Measurements from ENCODE around the gene KATNAL1.

Gene KATNAL1

DNA sequence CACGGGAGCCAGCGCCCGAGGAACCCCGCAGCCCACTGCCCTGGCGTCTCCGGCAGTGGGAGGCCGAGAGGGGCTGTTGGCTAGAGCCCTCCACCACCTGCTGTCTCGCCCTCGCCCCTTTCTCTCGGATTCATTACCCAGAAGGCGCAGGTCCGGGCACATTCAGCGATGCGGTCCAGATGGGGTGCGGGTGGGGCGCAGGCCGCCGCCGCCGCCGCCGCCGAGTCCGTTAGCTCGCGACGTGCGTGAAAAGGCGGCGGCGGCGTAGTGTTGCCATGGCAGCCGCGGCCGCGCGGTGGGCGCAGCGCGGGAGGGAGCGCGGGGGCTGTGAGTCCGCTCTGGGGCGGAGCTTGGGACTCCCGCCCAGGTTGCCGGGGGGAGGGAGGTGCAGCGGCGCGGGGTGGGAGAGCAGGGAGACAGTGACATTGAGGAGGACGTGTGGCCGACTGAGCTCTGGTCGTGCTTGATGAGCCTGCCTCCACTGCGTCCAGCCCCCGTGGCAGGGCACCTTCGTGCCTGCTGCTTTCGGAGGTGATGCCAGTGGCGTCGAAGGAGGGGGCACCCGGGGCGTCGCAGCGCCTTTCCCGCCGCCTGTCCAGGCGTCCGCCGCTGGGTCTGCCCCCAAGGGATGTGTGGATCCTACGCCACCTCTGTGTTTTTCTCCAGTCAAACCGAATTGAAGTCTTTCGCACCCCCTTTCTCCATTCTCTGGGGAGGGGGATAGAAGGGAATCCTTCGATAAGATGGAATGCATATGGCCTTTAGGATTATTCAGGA lies at the start of gene KATNAL1:
TSS of gene KATNAL1 (minus strand) at position 358 of the 777 bp plus-strand sequence. CDS start 23,774 bp downstream, outside the sequence.
- no peak for DNase-seq (ENCODE audit: low read depth)

DNA sequence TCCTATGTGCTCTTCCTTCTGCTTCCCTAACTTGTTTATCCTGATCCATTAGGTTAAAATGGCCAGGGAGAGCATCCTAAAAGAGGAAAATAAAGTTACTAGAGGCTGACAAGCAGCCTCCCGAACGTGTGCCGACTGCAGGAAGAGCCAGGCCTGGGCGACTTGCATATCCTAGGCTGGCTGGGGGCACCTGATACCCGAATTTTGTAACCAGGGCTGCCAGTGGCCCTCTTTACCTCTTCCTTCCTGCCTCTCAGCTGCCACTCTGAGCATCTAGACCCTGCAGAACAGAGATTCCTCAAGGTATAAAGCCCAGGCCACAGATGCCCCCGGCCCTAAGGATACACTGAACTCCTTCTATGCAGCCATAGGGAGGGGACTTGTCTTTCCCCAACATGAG lies 48.5 kb upstream of the KATNAL1 start:
- DNase-seq (ENCODE audit: low read depth), result no peak

DNA sequence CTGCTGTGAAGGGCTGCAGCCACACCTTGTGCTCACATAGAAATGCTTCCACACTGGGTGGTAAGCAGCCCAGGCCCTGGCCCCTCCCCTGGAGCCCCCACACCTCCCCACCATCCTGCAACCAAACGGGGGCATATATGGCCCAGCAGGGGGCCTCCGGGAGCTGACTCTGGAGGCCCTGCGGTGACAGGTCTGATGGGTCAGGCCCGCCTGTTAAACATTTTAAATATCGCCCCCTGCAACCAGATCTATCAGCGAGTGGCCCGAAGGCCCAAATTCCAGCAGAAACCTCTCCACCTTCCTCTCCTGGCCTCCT lies 48.0 kb upstream of the KATNAL1 start:
- no peak for DNase-seq (ENCODE audit: low read depth)

DNA sequence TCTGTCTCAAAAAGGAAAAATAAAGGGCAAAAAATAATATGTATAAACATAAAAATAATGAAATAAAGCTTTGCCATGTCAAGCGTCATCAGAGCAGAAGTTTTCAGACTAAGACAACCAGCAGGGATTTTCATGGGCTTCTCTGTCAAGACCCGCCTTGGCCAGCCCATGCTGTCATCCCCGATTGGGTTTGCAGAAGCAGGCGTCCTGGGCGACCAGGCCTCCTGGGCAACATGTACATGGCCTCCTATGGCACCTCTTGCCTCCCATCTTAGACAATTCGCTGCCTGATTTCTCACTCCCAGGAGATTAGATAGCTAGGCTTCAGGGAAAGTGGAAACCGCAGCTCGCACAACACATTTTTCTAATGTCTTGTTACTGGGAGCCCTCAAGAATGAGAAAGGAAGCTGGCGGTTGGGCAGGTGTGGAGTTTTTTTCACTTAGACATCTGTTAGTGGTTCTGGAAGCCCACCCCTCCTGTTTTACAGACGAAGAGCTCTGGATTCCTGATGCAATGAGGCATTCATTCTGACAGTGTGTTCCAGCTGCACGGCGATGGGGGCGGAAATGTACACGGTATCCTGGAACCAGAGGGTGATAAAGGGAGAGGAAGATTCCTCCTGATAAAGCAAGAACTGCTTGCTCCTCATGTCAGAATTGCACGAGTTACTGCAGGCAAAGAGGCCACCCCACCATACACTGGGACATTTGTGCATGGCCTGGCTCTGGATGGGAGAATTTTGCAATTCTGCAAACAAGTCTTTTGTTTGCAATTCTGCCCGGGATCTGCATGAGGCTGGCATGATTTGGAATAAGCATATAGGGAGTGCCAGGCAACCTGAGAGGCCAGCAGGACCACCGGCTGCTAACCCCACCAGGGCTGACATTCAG lies 47.4 kb upstream of the KATNAL1 start:
- no peak for DNase-seq (ENCODE audit: low read depth)

DNA sequence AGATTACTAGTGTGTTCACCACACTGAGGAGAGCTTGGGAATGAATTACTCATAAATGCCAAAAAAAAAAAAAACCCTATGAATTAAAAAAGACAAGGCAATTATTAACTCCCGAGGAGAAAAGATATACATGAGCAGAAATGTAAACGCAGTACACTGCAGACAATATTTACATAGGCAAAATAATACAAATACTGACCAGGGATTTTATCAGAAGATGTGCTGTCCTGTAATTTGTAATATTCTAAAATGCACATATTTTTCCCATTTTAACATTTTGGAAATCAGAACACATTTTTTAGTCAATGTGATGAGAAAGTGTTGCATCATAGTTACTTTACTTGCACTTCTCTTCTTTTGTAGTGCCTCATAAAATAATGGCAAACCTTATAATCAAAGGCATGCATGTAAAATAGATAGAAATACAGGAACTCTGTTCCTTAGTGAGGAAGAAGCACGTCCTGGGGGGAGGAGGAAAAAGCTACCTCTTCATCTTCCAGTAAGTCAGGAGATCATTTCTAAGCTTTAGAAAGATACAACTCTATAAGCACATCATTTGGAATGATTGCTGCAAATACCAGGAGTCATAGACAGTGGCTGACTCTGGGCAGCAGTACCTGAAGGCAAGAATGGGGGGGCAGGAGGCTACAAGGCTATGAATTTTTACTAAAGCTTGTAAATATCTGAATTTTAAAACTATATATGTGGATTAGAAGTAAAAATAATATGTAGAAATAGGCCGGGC lies 46.3 kb upstream of the KATNAL1 start:
- no peak for DNase-seq (ENCODE audit: low read depth)

DNA sequence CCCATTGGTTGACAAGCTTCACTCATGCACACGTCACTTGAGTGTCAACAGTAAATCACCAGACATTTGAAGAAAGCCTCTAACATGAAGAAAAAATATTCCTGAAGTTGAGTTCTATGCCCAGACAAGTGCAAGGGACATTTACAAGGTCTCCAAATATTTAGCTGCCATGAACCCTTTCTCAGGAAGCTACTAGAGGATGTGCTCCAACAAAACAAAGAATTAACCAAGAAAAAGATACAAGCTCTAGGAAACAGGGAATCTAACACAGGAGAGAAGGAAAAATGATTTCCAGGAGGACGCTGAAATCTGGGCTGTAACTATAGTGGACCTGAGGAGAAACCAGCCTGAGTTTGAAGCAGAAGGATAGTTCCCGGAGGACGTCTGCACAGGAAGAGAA lies 45.7 kb upstream of the KATNAL1 start:
- DNase-seq (ENCODE audit: low read depth), result no peak

DNA sequence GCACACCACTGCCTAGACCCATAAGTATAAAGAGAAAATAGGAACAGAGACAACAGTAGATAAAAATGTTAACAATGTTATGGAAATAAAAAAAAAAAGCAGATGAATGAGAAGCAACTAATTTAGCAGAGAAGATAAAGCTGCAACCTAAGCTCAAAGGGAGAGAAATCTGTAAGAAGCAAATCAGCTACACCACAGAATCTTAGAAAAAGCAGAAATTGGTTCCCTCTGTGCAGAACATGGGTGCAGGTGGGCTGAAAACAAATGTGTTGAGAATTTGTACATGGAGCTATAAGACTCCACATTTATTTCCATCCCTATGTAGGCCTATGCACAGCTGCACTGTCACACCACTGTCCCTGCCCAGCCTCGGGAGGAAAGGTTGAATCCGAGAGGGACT lies 44.8 kb upstream of the KATNAL1 start:
- no peak for DNase-seq (ENCODE audit: low read depth)

DNA sequence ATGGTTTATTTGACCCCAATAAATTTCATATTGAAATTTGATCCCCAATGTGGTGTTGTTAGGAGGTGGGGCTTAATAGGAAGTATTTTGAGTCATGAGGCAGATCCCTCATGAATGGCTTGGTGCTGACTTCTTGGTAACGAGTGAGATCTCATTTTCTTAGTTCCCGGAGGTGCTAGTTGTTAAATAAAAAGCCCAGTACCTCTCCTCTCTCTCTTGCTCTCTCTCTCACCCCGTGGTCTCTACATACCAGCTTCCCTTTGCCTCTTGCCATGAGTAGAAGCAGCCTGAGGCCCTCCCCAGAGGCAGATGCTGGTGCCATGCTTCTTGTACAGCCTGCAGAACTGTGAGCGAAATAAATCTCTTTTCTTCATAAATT lies 39.4 kb upstream of the KATNAL1 start:
- no peak for DNase-seq (ENCODE audit: low read depth)

DNA sequence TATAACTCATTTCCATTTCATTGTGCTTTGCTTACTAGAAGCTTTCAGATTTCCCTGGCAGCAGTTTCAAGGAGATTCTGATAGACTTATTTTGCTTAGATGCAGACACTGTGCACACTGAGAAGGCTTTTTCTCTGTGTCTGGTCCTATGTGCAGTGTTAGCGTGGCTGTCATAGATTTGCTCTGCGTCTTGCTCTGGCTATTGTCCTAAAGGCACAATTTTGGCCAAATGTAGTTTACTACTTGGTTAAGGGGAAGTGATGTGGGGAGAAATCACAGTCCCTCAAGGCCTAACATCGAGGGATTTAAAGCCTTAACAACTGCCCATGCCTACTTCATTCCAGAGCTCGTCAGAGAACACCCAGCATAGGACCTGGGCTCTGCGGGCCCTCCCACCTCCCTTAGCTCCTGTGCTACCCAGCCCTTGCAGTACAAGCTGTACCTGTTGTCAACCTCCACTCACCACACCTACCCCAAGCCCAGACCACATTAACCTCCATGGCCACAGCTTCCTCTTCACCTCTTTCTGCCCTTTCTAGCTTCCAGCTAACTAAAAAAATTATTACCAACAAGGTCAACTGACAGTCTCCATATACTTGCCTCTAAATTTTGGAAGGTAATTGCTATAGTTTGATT lies 38.9 kb upstream of the KATNAL1 start:
- no peak for DNase-seq (ENCODE audit: low read depth)

DNA sequence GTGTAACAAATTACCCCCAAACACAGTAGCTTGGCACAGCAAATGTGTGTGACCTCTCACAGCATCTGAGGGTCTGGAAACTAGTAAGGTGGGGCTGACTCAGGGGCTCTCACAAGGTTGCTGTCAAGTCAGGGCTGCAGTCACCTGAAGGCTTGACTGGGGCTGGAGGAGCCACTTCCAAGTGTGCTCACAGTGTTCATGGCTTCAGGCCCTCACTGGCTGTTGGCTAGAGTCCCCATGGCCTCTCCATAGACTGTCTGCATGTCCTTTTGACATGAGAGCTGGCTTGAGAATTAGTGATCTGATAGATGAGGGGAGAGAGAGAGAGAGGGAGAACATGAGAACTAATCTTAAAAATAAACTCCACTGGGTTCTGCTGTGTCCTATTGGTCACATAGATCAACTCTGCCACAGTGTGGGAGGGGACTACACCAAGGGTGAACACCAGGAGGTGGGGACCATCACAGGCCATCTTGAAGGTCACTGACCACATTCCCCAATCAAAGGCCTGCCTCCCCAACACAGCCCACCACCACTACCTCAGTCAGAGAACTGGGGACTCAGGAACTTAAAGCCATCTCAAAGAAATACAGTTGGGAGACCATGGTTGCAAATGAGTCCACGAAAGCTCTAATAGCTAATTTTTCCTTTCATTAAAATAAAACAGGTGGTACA lies 38.2 kb upstream of the KATNAL1 start:
- DNase-seq (ENCODE audit: low read depth), result no peak

DNA sequence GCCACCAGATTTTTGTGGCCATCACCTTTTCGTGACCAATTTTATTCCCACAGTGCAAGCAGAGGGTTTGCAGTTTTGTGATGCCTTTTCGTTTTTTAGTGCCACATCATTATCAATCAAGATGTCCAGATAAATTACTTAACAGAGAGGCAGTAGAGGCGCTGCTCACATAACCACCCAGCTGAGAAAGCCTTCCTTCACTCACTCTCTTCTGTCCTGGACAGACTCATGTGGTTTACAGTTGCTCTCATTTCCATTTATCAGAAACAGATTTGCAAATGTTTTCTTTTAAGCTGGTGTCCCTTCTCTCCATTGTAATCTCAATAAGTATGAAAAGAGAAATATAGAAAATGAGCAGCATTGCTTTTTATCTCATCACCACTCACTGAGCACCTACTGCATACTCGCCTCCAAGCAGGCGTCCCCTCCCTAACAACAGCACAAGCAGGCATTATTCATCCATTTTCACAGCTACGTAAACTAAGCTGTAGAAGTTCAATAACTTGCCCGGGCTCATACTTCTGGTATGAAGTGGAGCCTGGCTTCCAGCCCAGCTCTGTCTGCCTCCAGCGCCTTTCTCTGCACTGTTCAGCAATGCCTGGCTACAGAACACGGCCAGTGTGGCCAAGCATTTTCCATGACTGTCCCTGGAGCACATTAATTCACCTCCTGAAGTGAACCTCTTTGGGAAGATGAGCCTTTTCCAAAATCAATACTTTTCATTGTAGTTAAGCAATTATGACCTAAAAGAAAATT lies 34.6 kb upstream of the KATNAL1 start:
- DNase-seq (ENCODE audit: low read depth), result peak; percentile 86

DNA sequence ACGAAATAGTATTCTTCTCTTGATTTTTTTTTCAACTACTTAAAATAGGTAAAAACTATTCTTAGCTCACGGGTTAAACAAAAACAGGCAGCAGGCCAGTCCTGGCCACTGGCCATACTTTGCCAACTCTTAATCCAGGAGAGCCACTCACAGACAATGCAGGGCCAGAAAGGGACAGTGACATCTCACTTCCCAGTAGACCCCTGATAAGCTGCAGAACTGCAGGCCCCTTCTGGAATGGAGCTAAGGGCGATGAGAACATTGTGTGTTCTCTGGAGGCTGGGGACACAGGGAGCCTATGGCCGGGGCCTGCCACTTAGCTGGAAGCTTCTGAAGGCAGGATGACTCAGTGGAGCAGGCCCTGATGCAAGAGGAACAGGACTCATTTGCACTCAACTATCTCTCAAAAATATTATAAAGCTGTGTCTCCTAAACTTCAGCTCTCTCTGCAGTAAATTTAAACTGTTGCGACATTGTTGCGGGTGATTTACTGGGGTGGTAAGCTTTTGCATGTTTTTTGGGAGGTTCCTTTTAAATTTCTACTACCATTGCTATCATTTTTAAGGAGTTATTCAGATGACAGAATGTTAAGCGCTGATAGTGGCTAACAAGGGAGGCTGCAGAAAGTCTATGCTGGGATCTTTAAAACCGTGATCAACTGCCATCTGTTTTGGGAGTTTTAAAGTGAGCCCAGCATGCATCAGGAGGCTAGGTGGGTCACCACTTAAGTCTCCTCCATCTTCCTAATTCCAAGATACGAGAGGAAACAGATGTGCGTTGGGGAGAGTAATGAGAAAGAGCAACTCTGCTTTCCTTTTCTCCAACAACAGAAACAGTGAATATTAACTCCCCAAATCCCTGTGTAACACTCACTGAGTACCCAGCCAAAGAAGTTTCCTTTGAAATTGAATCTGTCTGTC lies 33.2 kb upstream of the KATNAL1 start:
- peak; percentile 97 for DNase-seq (ENCODE audit: low read depth)

DNA sequence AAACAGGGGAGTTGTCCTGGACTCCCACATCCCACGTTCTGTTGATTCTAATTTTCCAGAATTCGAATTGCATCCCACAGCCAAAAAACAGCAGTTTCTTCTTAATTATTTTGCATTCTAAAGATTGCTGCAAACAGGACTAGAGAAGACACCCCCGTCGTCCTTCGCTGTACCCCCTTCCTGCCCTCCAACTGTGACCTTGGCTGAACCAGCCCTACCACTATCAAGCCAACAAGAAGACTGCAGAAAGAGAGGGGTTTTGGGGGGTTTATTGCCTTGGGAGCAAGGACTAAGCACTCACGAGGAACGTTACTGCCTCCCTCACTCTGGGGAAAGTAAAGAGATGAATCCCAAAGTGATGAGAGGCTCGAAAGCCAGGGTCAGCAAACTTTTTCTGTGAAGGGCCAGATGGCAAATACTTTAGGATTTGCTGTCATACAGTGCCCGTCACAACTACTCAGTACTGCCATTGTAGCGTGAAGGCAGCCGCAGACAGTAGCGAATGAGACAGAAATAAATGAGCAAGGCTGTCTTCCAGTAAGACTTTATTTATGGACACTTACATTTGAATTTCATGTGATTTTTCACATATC lies 32.5 kb upstream of the KATNAL1 start:
- DNase-seq (ENCODE audit: low read depth), result no peak

DNA sequence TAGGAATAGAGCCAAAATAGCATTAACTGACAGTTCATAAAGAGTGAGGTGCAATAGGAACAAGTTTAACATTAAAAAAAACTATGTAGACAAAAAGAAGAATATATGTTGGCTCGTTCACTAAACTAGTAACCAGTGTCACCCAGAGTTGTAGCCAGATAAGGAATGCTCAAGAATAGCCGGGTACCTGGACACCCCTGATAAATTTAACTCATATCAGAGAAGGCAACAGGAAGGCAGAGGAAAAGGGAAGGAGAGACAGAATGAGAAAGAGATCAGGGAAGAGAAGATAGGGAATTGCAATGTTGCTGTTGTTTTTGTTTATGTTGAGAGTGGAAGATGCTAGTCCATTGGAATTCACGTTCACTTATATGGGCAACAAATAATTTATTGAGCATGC lies 31.6 kb upstream of the KATNAL1 start:
- no peak for DNase-seq (ENCODE audit: low read depth)

DNA sequence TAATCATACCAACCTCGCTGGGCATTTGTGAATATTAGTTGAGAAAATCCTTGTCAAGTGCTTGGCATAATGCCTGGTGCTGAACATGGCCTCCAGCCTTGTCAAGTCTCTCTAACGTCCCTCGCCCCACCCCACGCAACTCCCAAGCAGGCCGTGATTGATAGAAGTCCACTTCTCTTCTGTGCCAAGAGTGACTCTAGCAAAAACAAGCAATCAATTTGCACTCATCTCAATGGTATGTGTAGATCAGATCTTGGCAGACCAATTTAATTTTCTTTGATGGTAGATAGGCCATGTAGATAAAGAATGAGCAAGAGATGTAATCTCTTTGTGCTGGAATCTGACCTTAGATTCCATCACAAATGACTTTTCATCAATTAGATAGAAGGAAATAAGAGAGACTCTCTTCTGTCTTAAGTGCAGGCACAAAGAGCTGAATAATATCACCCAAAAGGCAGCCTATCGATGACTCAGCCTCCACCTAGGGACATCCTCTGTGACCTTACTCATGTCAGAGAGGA lies 31.0 kb upstream of the KATNAL1 start:
- DNase-seq (ENCODE audit: low read depth), result no peak

DNA sequence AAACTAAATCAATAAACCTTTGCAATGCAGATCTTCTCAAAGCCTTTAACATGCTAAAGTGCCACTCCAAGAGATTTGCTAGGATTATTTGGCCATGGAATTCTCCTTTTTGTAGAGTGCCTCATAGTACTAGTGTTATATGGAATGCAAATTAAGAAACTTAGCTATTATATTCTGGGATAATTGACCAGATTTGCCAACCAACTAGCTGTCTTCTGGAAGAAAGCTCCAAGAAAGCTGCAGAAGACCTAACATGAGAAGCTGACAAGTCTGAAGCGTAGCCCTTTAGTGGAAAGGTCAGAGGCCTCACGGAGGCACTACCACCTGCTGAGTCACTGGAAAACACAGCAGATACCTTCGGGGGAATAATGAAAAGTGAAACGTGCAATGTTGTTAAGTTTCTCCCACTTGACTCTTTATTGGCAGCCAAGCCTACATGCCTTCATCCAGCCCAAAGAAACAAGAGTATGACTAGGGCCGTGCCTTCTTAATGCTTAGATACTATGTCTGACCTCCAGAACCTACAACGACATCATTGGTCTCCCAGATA lies 29.8 kb upstream of the KATNAL1 start:
- DNase-seq (ENCODE audit: low read depth), result no peak

DNA sequence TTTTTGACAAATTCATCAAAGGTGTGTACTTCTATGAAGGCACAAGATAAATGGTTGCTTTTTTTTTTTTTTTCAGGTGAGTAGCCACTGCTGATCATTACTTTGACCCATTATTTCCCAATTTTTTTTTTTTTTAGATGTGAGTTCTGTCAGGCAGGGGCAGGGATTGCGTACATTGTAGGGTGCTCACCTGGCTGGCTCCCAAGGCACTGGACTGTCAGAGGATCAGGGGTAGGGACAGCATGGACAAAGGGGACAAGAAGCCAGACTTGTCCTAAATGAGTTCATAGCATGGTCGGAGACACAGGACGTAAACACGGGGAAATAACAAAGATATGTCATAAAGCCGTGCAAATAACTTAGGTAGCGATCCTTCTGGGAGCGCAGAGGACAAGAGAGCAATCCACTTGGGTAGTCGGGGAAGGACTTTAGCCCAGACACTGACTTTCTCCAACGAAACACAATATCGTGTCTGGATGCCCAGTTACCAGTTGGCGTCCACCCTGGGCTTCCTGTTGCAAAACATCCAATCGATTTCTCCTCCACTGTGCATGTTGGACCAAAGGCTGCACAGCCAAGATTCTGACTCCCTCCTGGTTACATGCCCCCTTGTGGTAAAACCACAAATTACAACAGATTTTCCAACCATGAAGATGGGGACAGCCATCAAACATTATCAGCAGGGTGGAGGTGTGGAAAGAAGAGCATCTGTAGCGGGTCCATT lies 27.5 kb upstream of the KATNAL1 start:
- DNase-seq (ENCODE audit: low read depth), result no peak

DNA sequence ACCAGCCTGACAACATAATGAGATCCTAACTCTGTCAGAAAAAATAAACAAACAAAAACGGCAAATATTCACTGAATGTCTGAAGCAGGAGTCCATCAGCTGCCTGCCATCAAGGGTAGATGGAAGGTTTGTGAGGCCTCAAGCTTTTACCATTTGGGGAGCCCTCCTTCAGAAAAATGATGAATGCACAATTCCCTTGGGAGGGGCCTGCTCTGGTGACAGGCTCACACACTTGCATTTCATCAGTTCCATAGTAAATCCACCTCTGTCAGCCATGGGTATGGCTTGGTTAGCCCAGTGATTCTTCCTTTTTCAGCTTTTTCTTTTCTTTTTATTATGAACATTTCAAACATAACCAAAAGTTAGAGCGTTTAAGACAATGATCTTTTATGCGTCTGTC lies 26.3 kb upstream of the KATNAL1 start:
- no peak for DNase-seq (ENCODE audit: low read depth)
